Lung (tissue), 12 donors: ENCODE results near the gene CHAF1B. TPM values are rescaled to one million over a fixed set of nuclear protein-coding genes. Genes with fewer than 3 reads are reported as not detected.

ENCODE experiments used
- ATAC-seq: fragments of 200-7000 bp; cut with Tn5 transposase; one replicate; pipeline ENCODE4 v1.9.1; 2020; ENCODE audit warnings: moderate number of reproducible peaks; ENCODE audit not compliant: insufficient read depth, low FRiP score
- DNase-seq, 3 donors: peaks; one replicate each; pipeline ENCODE4 v3.0.0-alpha.2; 2013 to 2017
- H3K27ac ChIP-seq, 2 donors: one replicate each; pipeline ENCODE4 v1.5.1; 2013; ENCODE audit warnings: mild to moderate bottlenecking in 2 of 2, moderate library complexity in 2 of 2, control low read depth in 1 of 2, inconsistent platforms in 1 of 2, low read depth in 1 of 2, low read length in 1 of 2
- H3K27me3 ChIP-seq, 3 donors: one replicate each; pipeline ENCODE4 v1.5.1; 2013; ENCODE audit warnings: low read length in 2 of 3; ENCODE audit not compliant: control insufficient read depth in 3 of 3, insufficient read depth in 3 of 3
- H3K36me3 ChIP-seq, 4 donors: one replicate each; pipeline ENCODE4 v1.5.1; 2013; ENCODE audit warnings: low read length in 4 of 4, mild to moderate bottlenecking in 1 of 4, moderate library complexity in 1 of 4; ENCODE audit not compliant: control insufficient read depth in 4 of 4, insufficient read depth in 4 of 4
- H3K4me1 ChIP-seq, 5 donors: one replicate each; pipeline ENCODE4 v1.5.1; 2013; ENCODE audit warnings: low read length in 5 of 5, mild to moderate bottlenecking in 2 of 5, moderate library complexity in 1 of 5; ENCODE audit not compliant: control insufficient read depth in 5 of 5, insufficient read depth in 5 of 5
- H3K4me3 ChIP-seq: one replicate; pipeline ENCODE4 v1.5.1; 2013; ENCODE audit warnings: mild to moderate bottlenecking, control low read depth, moderate library complexity
- H3K9ac ChIP-seq, 2 donors: one replicate each; pipeline ENCODE4 v1.5.1; 2013; ENCODE audit warnings: low read length in 2 of 2, control low read depth in 1 of 2; ENCODE audit not compliant: insufficient read depth in 1 of 2
- H3K9me3 ChIP-seq, 4 donors: one replicate each; pipeline ENCODE4 v1.5.1; 2013; ENCODE audit warnings: low read length in 3 of 4, mild to moderate bottlenecking in 1 of 4, moderate library complexity in 1 of 4; ENCODE audit not compliant: control insufficient read depth in 4 of 4, insufficient read depth in 3 of 4
- CTCF ChIP-seq: IDR thresholded peaks from 2 replicates; pipeline ENCODE4 v1.5.1; 2012; ENCODE audit warnings: mild to moderate bottlenecking; ENCODE audit errors: control extremely low read depth, extremely low read depth
- WGBS, 2 donors: extraction: QIAGEN DNeasy Blood & Tissue Kit; methylation state at CpG; one replicate each; pipeline ENCODE4 v1.1.7; 2013; 5-methylcytosine and 5-hydroxymethylcytosine counted together
- polyA plus RNA-seq, 2 donors: library from polyadenylated mRNA; stranded (reverse); fragments of 200-250 nt; gene quantifications; one replicate each; pipeline ENCODE4 v1.2.1, GENCODE V29; 2013
- total RNA-seq, 2 donors: library from RNA; depleted of rRNA in 1 of 2; stranded (reverse); fragments of >200 nt in 1 of 2; gene quantifications; one replicate each; pipeline ENCODE4 v1.2.1, GENCODE V29; 2014 to 2021
- donor health status: control.
- donor health status: control.
- donor health status: Bipolar disorder and iron deficiency.
- donor health status: healthy.
- donor health status: DM: yes; HTN: yes; CAD: no.

CHAF1B gene
- total and polyA plus RNA-seq, 4 donors: 1.3 to 3.4 (median 1.6) TPM

DNA sequence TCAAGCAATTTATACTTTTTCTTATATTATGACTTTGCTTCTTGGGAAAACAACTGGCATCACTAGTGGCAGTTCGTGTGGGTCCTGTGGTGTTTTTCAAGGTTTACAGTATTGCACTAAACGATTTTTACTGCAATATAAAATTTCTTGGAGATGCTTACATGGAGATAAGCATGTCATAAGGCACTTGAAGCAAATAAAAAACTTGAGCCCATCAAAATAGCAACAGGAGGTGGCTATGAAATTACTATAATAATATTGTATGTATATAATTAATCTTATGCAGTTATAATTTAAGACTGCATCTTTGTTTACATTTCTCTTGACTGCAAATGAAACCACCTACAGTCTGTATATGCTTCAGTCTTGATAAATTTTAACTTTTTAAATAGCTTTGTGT lies 29.3 kb upstream of the CHAF1B start:
- Histone ChIP-seq H3K4me1 (no peaks in the 10 kb centered on the region), H3K27me3 (no peaks in the 10 kb centered on the region), H3K36me3 (peaks cover 3 to 36% (median 25%) of the 10 kb centered on the region in 4 donors), H3K27ac (no peak overlapping the region), H3K4me3 (no peak overlapping the region), H3K9me3 (no peaks in the 10 kb centered on the region), H3K9ac (no peak overlapping the region)
- no peak for DNase-seq
- whole genome bisulfite sequencing, 2 donors: 69 to 75% methylated on average over 2 of the region's 2 CpGs
- ATAC-seq: no peak
- TF ChIP-seq CTCF: no peak

GRCh38 chr21:36359185-36359584 lies 26.0 kb upstream of the CHAF1B start:
- WGBS, 2 donors: 90 to 96% methylated on average over 2 of the region's 2 CpGs
- no peak for DNase-seq
- H3K4me3 ChIP-seq: no peak overlapping the region
- no peak overlapping the region for H3K27ac ChIP-seq
- no peaks in the 10 kb centered on the region for H3K27me3 ChIP-seq
- no peak for TF ChIP-seq CTCF
- H3K9ac ChIP-seq: no peak overlapping the region
- ATAC-seq: no peak
- no peaks in the 10 kb centered on the region for H3K4me1 ChIP-seq
- peaks cover 19 to 46% (median 33%) of the 10 kb centered on the region in 4 donors for H3K36me3 ChIP-seq
- H3K9me3 ChIP-seq: no peaks in the 10 kb centered on the region

GRCh38 chr21:36369064-36369685 lies 16.0 kb upstream of the CHAF1B start:
- TF ChIP-seq CTCF: no peak
- 91 to 98% methylated on average over 7 of the region's 7 CpGs for WGBS, 2 donors
- H3K36me3 ChIP-seq: peaks cover 30 to 73% (median 44%) of the 10 kb centered on the region in 4 donors

DNA sequence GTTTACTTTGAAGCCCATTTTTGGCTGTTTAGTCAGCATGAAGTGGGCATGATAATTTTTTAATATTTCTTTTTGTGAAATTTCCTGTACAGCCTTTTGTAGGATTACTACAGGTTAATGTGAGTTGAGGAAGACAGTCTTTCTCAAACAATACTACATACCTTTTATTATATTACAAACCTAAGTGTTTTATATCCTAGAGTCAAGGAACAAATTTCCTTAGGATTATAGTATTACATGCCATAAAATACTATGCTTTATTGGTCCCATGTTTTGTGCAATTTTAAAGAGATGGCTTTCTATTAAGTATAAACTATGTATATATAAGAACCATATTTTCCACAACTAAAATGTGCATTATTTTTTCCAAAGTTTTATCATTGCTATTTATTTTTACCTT lies 9.2 kb upstream of the CHAF1B start:
- H3K4me3 ChIP-seq: no peak overlapping the region
- no peak for ATAC-seq

More at GRCh38 chr21:36369064-36369685, 16.0 kb upstream of the CHAF1B start:
- ATAC-seq (no peak), DNase-seq (no peak)
- Histone ChIP-seq H3K9ac (no peak overlapping the region), H3K27me3 (no peaks in the 10 kb centered on the region), H3K27ac (no peak overlapping the region), H3K9me3 (no peaks in the 10 kb centered on the region), H3K4me3 (no peak overlapping the region), H3K4me1 (no peaks in the 10 kb centered on the region)

More for the DNA sequence above, 9.2 kb upstream of the CHAF1B start:
- Histone ChIP-seq H3K9ac (no peak overlapping the region), H3K9me3 (no peaks in the 10 kb centered on the region), H3K27me3 (no peaks in the 10 kb centered on the region), H3K27ac (no peak overlapping the region), H3K36me3 (peaks cover 11 to 35% (median 27%) of the 10 kb centered on the region in 4 donors), H3K4me1 (no peaks in the 10 kb centered on the region)
- TF ChIP-seq CTCF: no peak
- no peak for DNase-seq
